PFSK-1 (cell line): ENCODE results near the gene ERCC5.

Source experiments
- FOXP2 ChIP-seq: optimal IDR thresholded peaks from 2 replicates; pipeline ENCODE3; 2011; ENCODE audit warnings: borderline replicate concordance, control low read depth, inconsistent platforms; ENCODE audit not compliant: insufficient read depth; ENCODE audit errors: extremely low read length, extremely low read depth
- POLR2AphosphoS5 ChIP-seq: IDR thresholded peaks from 2 replicates; pipeline ENCODE4 v1.6.1; 2012; ENCODE audit warnings: low read depth, mild to moderate bottlenecking, control low read depth, low read length, moderate library complexity
- SIN3A ChIP-seq: IDR thresholded peaks from 2 replicates; pipeline ENCODE4 v1.6.1; 2012; ENCODE audit warnings: mild to moderate bottlenecking, low read length, moderate library complexity, borderline replicate concordance; ENCODE audit not compliant: insufficient read depth
- TAF1 ChIP-seq: IDR thresholded peaks from 2 replicates; pipeline ENCODE4 v1.6.1; 2012; ENCODE audit warnings: low read length, control low read depth, borderline replicate concordance; ENCODE audit not compliant: insufficient read depth
- TF ChIP-seq, protein P1 (sequence below), 2 experiments: IDR thresholded peaks; 2 replicates each; pipeline versions ENCODE4 v1.6.1 to v1.8.0; 2011 to 2012; ENCODE audit warnings: low read depth in 2 of 2, low read length in 2 of 2, control low read depth in 1 of 2, inconsistent platforms in 1 of 2, mild to moderate bottlenecking in 1 of 2, moderate library complexity in 1 of 2; ENCODE audit not compliant: insufficient read depth in 1 of 2

Gene ERCC5

DNA sequence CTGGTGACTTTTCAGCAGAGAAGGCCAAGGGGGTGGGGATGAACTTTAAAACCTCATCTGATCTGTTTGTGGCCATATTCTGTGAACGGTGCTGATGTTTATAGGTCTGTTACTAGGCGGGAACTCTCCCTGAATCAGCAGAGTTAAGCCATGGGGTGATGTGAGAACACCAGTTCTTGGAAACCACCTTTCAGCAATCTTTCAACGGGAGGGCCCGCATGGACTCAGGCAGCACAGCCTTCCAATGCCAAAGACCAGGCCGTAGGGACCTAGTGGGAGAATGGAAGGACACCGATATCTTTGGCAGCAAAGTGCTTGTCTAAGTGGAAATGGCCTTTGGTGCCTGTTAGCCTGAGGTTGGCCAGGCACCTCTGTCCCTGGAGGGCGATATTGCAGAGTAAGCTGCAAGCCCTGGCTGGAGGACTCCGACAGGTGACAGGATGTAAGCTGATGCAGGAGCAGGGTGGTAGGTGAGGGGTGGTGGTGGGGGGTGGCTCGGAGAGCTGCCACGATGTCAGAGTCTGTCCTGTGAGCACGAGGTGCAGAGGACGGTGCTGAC is 57.0 kb downstream of the ERCC5 start:
- TF ChIP-seq SIN3A (no peak), FOXP2 (no peak), TAF1 (no peak), POLR2AphosphoS5 (no peak)
- TF ChIP-seq, protein P1, sequence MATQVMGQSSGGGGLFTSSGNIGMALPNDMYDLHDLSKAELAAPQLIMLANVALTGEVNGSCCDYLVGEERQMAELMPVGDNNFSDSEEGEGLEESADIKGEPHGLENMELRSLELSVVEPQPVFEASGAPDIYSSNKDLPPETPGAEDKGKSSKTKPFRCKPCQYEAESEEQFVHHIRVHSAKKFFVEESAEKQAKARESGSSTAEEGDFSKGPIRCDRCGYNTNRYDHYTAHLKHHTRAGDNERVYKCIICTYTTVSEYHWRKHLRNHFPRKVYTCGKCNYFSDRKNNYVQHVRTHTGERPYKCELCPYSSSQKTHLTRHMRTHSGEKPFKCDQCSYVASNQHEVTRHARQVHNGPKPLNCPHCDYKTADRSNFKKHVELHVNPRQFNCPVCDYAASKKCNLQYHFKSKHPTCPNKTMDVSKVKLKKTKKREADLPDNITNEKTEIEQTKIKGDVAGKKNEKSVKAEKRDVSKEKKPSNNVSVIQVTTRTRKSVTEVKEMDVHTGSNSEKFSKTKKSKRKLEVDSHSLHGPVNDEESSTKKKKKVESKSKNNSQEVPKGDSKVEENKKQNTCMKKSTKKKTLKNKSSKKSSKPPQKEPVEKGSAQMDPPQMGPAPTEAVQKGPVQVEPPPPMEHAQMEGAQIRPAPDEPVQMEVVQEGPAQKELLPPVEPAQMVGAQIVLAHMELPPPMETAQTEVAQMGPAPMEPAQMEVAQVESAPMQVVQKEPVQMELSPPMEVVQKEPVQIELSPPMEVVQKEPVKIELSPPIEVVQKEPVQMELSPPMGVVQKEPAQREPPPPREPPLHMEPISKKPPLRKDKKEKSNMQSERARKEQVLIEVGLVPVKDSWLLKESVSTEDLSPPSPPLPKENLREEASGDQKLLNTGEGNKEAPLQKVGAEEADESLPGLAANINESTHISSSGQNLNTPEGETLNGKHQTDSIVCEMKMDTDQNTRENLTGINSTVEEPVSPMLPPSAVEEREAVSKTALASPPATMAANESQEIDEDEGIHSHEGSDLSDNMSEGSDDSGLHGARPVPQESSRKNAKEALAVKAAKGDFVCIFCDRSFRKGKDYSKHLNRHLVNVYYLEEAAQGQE (IDR thresholded peaks at IDR 0.05; ENCODE audit: insufficient read depth in 1 of 2, low read depth in 2 of 2, low read length in 2 of 2), result no peak

DNA sequence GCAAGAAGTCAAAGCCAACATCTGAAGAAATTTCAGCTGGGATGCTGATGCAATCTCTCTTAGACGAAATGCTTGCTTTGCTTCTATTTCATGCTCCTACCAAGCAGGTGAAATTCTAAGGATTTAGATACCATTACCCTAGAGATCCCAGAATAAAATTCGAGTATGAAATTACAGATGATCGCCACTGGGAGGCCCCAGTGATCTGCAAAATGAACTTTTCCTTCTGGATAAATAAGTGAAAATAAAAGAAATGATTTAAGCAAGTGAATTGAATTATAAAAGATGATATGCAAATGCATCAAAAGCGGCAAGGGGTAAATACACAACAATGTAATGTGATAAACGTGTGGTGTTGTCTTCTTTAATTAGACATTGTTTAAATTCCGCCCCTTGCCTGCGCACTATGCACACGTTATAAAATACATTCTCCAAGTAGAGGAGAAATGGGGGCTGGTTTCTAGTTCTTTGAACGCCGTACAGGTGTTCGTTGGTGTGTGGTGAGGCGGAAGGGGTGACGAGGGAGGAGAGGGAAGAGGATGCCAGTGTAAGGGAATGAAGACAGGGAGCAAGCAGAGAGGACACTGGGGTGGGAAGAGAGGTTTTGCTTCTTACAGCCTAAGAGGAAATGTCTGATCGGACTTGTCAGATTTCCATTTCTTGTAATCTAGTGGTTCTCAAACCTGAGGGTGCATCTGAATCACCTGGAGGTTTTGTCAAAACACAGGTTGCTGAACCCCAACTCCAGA is 58.0 kb downstream of the ERCC5 start:
- no peak for TF ChIP-seq POLR2AphosphoS5
- TF ChIP-seq, protein P1 (IDR thresholded peaks at IDR 0.05; ENCODE audit: insufficient read depth in 1 of 2, low read depth in 2 of 2, low read length in 2 of 2), result no peak

DNA sequence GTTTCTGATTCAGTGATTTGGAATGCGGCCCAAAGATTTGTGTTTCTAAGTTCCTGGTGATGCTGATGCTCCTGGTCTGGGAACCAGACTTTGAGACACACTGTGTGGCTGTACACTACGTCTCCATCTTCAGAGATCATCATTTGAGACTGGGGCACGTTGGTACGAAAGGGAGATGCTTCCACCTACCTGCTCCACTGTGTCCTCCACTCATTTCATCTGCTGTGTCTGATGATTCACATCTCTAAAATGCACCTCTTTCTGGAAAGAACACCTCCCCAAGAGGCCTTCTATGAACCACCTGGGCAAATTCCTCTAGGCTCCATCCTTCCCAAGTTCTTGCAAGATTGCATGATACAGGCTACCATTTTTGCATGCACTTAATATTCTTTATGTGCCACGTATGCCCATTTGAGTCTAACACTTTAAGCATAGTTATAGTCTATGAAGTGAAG is 58.6 kb downstream of the ERCC5 start:
- TF ChIP-seq SIN3A (no peak), TAF1 (no peak), POLR2AphosphoS5 (no peak), FOXP2 (no peak)
- TF ChIP-seq, protein P1 (IDR thresholded peaks at IDR 0.05; ENCODE audit: insufficient read depth in 1 of 2, low read depth in 2 of 2, low read length in 2 of 2), result no peak

DNA sequence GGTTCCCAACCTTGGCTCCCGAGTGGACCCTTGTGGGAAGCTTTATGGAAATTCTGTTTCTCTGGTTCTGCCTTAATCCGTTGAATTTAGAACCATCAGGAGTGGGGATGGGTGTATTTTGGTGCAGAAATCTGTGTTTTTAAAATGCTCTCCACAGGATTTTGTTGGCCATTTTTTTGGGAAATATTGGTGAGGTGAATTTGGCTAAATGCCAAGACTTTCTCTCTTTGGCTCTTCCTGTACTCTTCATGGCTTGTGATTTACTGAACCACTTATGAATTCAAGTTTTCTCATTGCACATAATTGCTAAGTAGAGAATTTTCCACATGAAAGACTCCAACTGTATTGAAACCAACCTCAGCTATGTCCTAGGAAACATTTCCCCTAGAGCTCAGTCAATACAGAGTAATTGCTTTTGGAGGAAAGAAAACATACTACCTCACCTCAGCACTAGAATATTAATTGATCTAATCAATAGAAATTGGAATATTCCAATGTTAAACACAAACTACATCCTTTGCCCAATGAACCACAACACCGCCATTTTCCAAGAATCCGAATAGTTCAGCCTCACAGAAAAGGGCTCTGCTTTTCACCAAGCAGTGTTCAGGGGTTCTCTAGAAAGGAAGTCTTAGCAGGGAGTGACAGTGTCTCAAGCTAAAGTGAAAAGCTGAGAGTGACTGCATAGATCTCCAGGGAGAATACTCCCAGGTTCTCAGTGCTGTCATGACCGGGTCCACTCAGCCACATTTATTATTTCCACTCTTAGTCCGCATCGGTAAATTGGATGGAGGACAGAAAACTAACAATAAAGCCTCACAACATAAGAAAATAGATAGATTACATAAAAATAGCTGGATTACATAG is 60.3 kb downstream of the ERCC5 start:
- TF ChIP-seq TAF1 (no peak), POLR2AphosphoS5 (no peak), FOXP2 (no peak), SIN3A (no peak)
- TF ChIP-seq, protein P1 (IDR thresholded peaks at IDR 0.05; ENCODE audit: insufficient read depth in 1 of 2, low read depth in 2 of 2, low read length in 2 of 2), result no peak
